Heart left ventricle (tissue), 13 donors: Measurements from ENCODE around the gene TMEM258.

Experiments used
- CTCF ChIP-seq, 12 donors: fragments of 200-600 bp; sonication (generic) in 4 of 12; IDR thresholded peaks; one replicate each; pipeline versions ENCODE4 v1.5.0 to v1.8.0; 2018 to 2022; ENCODE audit warnings: antibody characterized with exemption in 12 of 12, mild to moderate bottlenecking in 5 of 12
- POLR2A ChIP-seq, 2 donors: fragments of 450-650 bp; IDR thresholded peaks; one replicate each; pipeline ENCODE4 v1.6.1; 2017; ENCODE audit warnings: antibody characterized with exemption in 2 of 2, mild to moderate bottlenecking in 2 of 2, moderate library complexity in 2 of 2
- donor health status: ischemic (EF 13 %, LVEDD 7.1; RV severe dilation, severe dysfunction).
- donor health status: DM: no; HTN: yes; CAD: no.
- donor health status: DM: no; HTN: no; CAD: no.
- donor health status: ischemic (EF 25% LVEDD 6.9; RV normal size, moderate dysfunction).
- donor health status: ischemic (EF 25% LVEDD 5.7; RV mildly dilated, moderate dysfunction).
- donor health status: ischemic (EF 35%, LVEDD 5.7; RV mildly dilated, moderate dysfunction).
- donor health status: nonischemic (EF 11% LVEDD 7.7; RV severe dilation, severe dysfunction).
- donor health status: DM: yes; HTN: yes; CAD: no.
- donor health status: PGD.
- donor health status: ischemic (EF 29% LVEDD 5.4; RV normal size, mild dysfunction).
- donor health status: nonischemic (EF 23%, LVEDD 6.1; RV moderate dilation, normal function).

- TF ChIP-seq CTCF (IDR thresholded peaks at IDR 0.05) (no peak), POLR2A (IDR thresholded peaks at IDR 0.05) (no peak)
Measured at GRCh38 chr11:61794579-61794978, 2.2 kb upstream of the TMEM258 start.
